LoVo (cell line): ENCODE data around the gene FASN.
A peak's percentile ranks its signal among the peaks of the same experiment; 100 is the strongest.
"Not testable (repeated sequence)": the region's sequence is repeated elsewhere in the genome, so short reads cannot be mapped to it uniquely, and the experiment has no call there.

Experiments
- DNase-seq: peaks from one replicate; pipeline ENCODE4 v3.0.0-alpha.2; 2016; ENCODE audit warnings: low spot score

FASN gene

DNA sequence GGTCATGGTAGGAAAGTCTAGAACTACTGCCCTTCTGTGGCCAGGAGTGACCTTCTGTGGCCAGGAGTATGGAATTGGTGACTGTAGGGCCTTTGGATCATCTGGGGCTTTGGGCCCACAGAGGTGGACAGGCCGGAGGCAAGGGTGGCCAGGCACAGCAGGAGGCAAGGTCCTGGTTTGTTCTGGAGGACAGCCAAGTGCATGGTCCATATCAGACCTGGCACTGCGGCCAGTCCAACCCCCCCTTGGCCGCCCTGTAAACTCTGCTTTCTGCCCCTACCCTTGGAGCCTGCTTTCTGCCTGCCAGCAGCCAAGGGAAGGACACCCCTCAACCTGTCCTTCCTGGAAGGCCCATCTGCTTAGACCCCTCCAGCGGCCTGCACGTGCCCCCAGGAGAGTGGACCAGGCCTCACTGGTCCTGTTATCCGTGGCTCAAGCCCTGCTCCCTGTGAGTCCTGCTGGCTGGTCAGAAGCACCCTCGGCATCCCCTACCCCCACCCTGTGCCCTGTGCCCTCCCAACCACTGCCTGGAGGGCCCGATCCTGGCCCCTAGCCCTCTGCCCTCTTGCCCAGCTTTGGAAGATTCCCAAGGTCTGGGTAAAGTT, 58.2 kb downstream of the FASN start:
- no peak for DNase-seq

DNA sequence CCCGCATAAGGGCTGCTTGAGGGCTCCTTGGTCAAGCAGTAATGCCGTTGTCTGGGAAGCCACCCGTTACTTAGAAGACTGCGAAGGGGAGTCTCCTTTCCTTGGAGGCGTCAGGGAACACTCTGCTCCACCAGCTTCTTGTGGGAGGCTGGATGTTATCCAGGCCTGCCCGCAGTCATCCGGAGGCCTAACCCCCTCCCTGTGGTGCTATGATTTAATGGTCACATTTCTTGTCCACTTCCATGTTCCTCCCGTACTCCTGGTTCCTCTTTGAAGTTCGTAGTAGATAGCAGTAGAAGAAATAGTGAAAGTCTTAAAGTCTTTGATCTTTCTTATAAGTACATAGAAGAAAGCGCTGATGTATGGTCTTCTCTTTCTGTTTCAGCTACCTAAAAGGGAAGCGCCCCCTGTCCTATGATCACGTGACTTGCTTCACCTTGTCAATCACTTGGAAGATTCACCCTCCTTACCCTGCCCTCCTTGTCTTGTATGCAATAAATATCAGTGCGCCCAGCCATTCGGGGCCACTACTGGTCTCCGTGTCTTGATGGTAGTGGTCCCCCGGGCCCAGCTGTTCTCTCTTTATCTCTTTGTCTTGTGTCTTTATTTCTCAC, 59.1 kb downstream of the FASN start:
- not testable (repeated sequence) for DNase-seq

GRCh38 chr17:82037889-82038195, 60.2 kb downstream of the FASN start:
- DNase-seq, result no peak

GRCh38 chr17:82037092-82037888, 60.7 kb downstream of the FASN start, which contains the start of gene DCXR:
TSS of gene DCXR (minus strand) at chr17:82037697. CDS start at chr17:82037682, 15 bp downstream.
- peak; percentile 97 for DNase-seq

DNA sequence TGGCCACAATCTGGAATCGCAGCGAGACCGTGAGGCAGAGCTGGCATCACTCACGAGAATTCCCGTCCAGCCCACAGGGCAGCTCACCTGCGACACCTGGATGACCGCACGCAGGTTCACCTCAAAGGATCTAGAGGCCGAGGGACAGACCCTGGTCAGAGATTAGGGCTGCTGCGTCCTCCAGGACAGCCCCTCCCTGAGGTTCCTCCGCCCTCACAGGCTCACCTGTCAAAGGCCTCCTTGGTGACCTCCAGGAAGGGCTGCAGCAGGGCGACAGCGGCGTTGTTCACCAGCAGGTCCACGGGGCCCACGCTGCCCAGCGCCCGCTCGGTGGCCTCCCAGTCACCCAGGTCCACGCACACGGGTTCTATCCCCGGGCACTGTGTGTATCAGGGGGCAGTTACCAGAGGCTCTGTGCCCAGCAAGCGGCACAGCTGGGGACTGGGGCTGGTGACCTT, 61.4 kb downstream of the FASN start:
- DNase-seq, result no peak

GRCh38 chr17:82035956-82036633, 61.9 kb downstream of the FASN start:
- no peak for DNase-seq

DNA sequence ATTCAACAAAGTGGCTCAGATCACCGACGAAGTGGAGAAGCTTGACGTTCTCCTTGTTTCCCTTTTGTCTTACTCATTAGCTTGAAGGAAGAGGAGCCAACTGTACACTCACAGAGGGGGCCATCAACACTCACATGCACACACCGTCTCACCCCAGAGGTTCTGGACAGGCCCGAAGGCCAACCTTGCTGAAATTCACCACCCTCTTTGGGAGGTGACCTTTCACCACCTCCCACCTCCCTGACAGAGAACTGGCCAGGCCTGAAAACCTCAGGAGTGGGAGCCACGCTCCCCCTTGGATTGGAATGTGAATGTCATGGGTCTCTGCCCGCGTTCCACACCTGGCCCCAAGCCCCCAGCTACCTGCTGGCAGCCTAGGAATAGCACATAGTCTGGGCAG, 62.5 kb downstream of the FASN start:
- no peak for DNase-seq

DNA sequence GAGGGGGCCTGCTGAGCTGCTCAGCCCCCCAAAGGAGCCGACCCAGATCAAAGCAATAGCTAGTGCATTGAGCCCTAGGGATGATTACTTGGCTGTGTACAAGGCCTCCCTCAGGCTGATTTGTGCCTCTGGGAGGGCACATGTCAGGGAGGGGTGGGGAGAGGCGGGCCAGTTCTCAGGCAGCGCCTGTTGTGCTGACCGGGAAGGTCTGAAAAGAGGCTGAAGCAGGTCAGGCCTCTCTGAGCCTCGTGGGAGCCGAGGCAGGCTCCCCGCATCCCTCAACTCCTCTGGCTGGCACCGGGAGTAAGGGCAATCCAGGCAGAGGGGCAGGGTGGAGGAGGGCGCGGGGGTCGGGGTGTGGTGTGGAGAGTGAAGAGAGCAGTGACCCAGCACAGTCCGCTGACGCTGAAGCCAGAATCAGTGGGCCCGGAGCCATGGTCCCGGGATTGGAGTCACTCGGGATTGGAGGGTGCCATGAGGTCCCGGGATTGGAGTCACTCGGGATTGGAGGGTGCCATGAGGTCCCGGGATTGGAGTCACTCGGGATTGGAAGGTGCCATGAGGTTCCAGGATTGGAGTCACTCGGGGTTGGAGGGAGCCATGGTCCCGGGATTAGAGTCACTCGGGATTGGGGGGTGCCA, 63.5 kb downstream of the FASN start:
- DNase-seq, result no peak

DNA sequence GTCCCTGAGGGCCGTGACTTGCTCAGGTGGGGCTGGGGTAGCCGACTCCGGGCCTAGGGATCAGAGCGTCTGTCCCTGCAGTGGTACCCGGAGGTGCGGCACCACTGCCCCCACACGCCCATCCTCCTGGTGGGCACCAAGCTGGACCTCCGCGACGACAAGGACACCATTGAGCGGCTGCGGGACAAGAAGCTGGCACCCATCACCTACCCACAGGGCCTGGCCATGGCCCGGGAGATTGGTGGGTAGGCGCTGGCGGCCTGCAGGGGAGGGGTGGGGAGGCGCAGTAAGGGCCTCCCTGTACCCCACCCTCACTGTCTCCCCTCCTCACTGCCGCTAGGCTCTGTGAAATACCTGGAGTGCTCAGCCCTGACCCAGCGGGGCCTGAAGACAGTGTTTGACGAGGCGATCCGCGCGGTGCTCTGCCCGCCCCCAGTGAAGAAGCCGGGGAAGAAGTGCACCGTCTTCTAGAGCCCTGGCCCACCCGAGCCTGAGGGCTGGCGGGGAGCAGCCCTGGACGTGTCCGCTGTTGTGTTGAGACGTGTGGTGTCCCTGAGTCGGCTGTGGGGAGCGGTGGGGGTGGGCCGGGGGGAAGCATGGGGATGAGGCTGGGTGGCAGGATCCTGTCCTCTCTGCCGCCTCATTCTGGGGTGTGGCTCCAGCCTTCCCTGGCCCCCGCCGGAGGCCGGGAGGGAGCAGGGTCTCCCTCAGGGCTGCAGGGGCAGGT, 64.5 kb downstream of the FASN start:
- DNase-seq, result no peak

DNA sequence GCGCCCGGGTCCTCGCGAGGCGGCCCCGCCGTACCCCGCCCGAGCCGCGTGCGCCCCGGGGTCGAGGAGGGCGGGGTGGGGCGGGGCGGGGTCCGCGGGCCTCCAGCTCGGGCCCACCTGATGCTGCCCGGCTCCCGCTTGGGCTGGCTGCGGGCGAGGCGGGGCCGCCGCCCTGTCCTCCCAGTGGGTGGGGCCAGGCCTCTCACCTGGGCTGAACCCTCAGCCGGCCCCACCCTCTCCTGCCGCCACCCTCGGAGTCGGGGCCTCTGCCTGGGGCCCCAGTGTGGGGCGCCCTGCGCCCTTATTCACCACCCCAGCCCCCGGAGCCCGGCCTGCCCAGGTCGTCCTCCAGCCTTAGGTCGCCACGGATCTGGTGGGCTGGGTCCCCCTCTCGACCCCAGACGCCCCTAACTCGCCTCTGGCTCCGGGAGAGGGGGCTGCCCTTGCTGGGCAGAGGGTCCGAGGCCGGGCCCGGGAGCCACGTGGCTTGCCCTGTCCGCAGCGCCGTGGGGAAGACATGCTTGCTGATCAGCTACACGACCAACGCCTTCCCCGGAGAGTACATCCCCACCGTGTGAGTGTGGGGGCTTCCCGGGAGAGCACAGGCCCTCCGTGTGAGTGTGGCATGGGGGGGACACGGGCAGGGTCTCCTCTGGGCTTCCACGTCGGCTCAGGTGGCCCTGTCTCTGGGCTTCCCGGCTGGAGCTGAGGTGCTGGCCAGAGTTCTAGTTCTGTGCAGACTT, 66.0 kb downstream of the FASN start:
- DNase-seq, result no peak

GRCh38 chr17:82031303-82031884, 66.6 kb downstream of the FASN start, which contains the start of gene RAC3:
TSS of gene RAC3 (plus strand) at chr17:82031678. CDS start at chr17:82031762, 84 bp downstream.
- DNase-seq, result no peak

GRCh38 chr17:82030470-82031302, 67.3 kb downstream of the FASN start:
- DNase-seq, result no peak

DNA sequence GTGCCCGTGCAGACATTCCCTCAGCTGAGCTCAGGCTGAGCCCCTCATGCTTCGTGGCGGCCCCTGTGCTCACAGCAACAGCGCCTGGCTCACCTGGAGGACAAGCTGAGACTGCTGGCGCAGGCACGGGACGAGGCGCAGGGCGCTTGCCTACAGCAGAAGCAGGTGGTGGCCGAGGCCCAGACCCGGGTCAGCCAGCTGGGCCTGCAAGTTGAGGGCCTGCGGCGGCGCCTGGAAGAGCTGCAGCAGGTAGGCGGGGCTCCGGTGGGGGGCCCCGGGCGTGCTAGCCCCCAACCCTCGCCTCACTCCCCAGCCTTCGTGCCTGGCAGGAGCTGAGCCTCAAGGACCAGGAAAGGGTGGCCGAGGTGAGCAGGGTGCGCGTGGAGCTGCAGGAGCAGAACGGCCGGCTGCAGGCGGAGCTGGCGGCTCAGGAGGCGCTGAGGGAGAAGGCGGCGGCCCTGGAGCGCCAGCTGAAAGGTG, 68.0 kb downstream of the FASN start:
- DNase-seq, result no peak

DNA sequence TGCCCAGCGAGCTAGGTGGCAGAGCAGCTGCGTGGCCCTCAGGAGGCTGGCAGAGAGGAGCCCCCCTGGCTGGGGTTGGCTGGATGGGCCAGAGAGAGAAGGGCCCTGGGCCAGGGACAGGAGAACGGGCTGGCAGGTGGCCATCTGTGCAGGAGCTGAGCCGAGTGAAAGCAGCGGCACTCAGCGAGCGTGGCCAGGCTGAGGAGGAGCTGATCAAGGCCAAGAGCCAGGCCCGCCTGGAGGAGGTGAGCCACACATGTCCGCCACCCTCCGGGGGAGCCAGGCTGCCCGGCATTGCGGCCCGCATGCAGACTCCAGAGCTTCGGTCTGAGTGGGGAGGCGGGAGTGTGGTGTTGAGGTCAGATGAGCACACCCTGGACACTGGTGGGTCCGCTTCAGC, 68.6 kb downstream of the FASN start:
- DNase-seq, result no peak

DNA sequence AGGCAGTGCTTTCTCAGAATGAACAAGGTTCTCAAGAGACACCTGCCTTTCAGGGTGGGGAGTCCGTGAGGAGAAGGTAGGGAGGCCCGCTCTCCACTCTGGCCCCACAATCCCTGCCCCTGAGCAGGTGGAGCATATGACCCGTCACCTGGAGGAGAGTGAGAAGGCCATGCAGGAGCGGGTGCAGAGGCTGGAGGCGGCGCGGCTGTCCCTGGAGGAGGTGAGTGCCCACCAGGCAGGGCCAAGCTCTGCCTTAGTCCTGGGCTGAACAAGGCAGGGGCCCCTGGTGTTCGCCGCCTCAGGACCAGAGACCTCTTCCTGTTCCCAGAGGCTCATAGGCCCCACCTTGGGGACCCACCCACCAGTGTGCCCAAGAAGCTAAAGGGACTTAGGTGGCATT, 69.1 kb downstream of the FASN start:
- no peak for DNase-seq
